ENCODE measurements around the gene MTIF3. TPM values are rescaled to one million over a fixed set of nuclear protein-coding genes. Genes with fewer than 3 reads are reported as not detected.

Gene MTIF3
- polyA plus RNA-seq, 1 donor (not counting 4 experiments of a cell fraction or from before 2014, with no cell fraction given) = 56.1 TPM

- H3K79me2 ChIP-seq (ENCODE audit: control insufficient read depth, insufficient read depth, low read length) = peaks cover 22% of the 10 kb centered on the region
- no peaks in the 10 kb centered on the region for H4K20me1 ChIP-seq (ENCODE audit: control insufficient read depth, extremely low read depth, insufficient read depth, low read length)
- H3K36me3 ChIP-seq (ENCODE audit: control insufficient read depth in 2 of 2, extremely low read depth in 1 of 2, insufficient read depth in 2 of 2, low read length in 2 of 2) = peaks cover 6 to 11% of the 10 kb centered on the region in 2 experiments
- peak overlapping the region; percentile 66 to 77 (median 67) for H3K4me3 ChIP-seq (ENCODE audit: control insufficient read depth in 2 of 3, extremely low read depth in 1 of 3, insufficient read depth in 2 of 3, low read depth in 1 of 3, low read length in 3 of 3)
- peak overlapping the region; percentile 74 for H2AFZ ChIP-seq (ENCODE audit: control insufficient read depth, low read length)
- dilution Hi-C loops (cut with MboI; ENCODE audit: extremely low pct_ligation_motif_present, low sequenced_read_pairs) = no loop called here
- H3K27me3 ChIP-seq (ENCODE audit: control insufficient read depth, extremely low read depth, insufficient read depth, low read length) = no peaks in the 10 kb centered on the region
- no peak for DNase-seq (ENCODE audit: low read depth, low spot score)
- no peaks in the 10 kb centered on the region for H3K9me3 ChIP-seq (ENCODE audit: control insufficient read depth, low read depth, low read length)
- no peaks in the 10 kb centered on the region for H3K9me1 ChIP-seq (ENCODE audit: control insufficient read depth, extremely low read depth, insufficient read depth, low read length)
- no peak for FAIRE-seq
- peak overlapping the region; percentile 89 for H3K27ac ChIP-seq (ENCODE audit: control insufficient read depth, insufficient read depth, low read length)
- TF ChIP-seq CTCF (optimal IDR thresholded peaks at IDR 0.05 in 1 of 3, IDR thresholded peaks at IDR 0.05 in 1 of 3, conservative IDR thresholded peaks at IDR 0.05 in 1 of 3; ENCODE audit: extremely low read depth in 1 of 3, insufficient read depth in 2 of 3, low read length in 3 of 3) (no peak), EZH2 (IDR thresholded peaks at IDR 0.05; ENCODE audit: low read length) (no peak)
- peak overlapping the region; percentile 83 for H3K9ac ChIP-seq (ENCODE audit: control insufficient read depth, extremely low read depth, insufficient read depth, low read length)
- H3K4me1 ChIP-seq (ENCODE audit: control insufficient read depth, extremely low read depth, insufficient read depth, low read length) = peaks cover 35% of the 10 kb centered on the region
- peak overlapping the region; percentile 96 for H3K4me2 ChIP-seq (ENCODE audit: control insufficient read depth, extremely low read depth, insufficient read depth, low read depth, low read length)
Measured at GRCh38 chr13:27425158-27425917, 25.0 kb downstream of the MTIF3 start.

- Histone ChIP-seq H3K27me3 (ENCODE audit: control insufficient read depth, extremely low read depth, insufficient read depth, low read length) (no peaks in the 10 kb centered on the region), H3K27ac (ENCODE audit: control insufficient read depth, insufficient read depth, low read length) (peak within 1 kb of the TSS; percentile 89), H4K20me1 (ENCODE audit: control insufficient read depth, extremely low read depth, insufficient read depth, low read length) (no peaks in the 10 kb centered on the region), H3K79me2 (ENCODE audit: control insufficient read depth, insufficient read depth, low read length) (peaks cover 22% of the 10 kb centered on the region), H3K9me3 (ENCODE audit: control insufficient read depth, low read depth, low read length) (no peaks in the 10 kb centered on the region), H3K9me1 (ENCODE audit: control insufficient read depth, extremely low read depth, insufficient read depth, low read length) (no peaks in the 10 kb centered on the region), H3K36me3 (ENCODE audit: control insufficient read depth in 2 of 2, extremely low read depth in 1 of 2, insufficient read depth in 2 of 2, low read length in 2 of 2) (peaks cover 6 to 11% of the 10 kb centered on the region in 2 experiments), H2AFZ (ENCODE audit: control insufficient read depth, low read length) (peak within 1 kb of the TSS; percentile 99), H3K9ac (ENCODE audit: control insufficient read depth, extremely low read depth, insufficient read depth, low read length) (peak within 1 kb of the TSS; percentile 83), H3K4me1 (ENCODE audit: control insufficient read depth, extremely low read depth, insufficient read depth, low read length) (peaks cover 35% of the 10 kb centered on the region), H3K4me2 (ENCODE audit: control insufficient read depth, extremely low read depth, insufficient read depth, low read depth, low read length) (peak within 1 kb of the TSS; percentile 96), H3K4me3 (ENCODE audit: control insufficient read depth in 2 of 3, extremely low read depth in 1 of 3, insufficient read depth in 2 of 3, low read depth in 1 of 3, low read length in 3 of 3) (peak within 1 kb of the TSS; percentile 66 to 95 (median 77))
- TF ChIP-seq CTCF (optimal IDR thresholded peaks at IDR 0.05 in 1 of 3, IDR thresholded peaks at IDR 0.05 in 1 of 3, conservative IDR thresholded peaks at IDR 0.05 in 1 of 3; ENCODE audit: extremely low read depth in 1 of 3, insufficient read depth in 2 of 3, low read length in 3 of 3) (no peak), EZH2 (IDR thresholded peaks at IDR 0.05; ENCODE audit: low read length) (no peak)
- DNase-seq (ENCODE audit: low read depth, low spot score) = peak; percentile 30
- no peak for FAIRE-seq
- dilution Hi-C loops (cut with MboI; ENCODE audit: extremely low pct_ligation_motif_present, low sequenced_read_pairs) = no loop called here
Measured at GRCh38 chr13:27424246-27425157, 25.9 kb downstream of the MTIF3 start, which contains the start of gene GTF3A. GTF3A (plus strand) TSS chr13:27424619.
